Motor neuron (in vitro differentiated cells): ENCODE data around the gene NLRP1. TPM values are rescaled to one million over a fixed set of nuclear protein-coding genes. Genes with fewer than 3 reads are reported as not detected.
A peak's percentile ranks its signal among the peaks of the same experiment; 100 is the strongest.

Experiments
- ATAC-seq, 8 experiments: fragments of 200-7000 bp; cut with Tn5 transposase; replicated peaks in 6 of 8; 2 replicates each; pipeline ENCODE4 v1.8.0; 2021; ENCODE audit warnings: mild to moderate bottlenecking in 8 of 8, moderate library complexity in 8 of 8
- H3K27ac ChIP-seq, 2 donors: fragments of 250-450 bp; sonication (Bioruptor Pico); 2 replicates each; pipeline ENCODE4 v1.9.0; 2021; ENCODE audit warnings: antibody characterized with exemption in 2 of 2, mild to moderate bottlenecking in 2 of 2, moderate library complexity in 1 of 2
- H3K4me1 ChIP-seq, 2 donors: fragments of 250-450 bp; sonication (Bioruptor Pico); replicated peaks in 1 of 2; 2 replicates each; pipeline ENCODE4 v1.6.1; 2021; ENCODE audit warnings: antibody characterized with exemption in 2 of 2, mild to moderate bottlenecking in 2 of 2, moderate library complexity in 1 of 2
- H3K4me3 ChIP-seq, 5 donors: fragments of 250-450 bp; sonication (Bioruptor Pico); 2 replicates each; pipeline ENCODE4 v1.9.0; 2021; ENCODE audit warnings: antibody characterized with exemption in 5 of 5, mild to moderate bottlenecking in 5 of 5, moderate library complexity in 4 of 5
- WGBS, 10 experiments: fragments of 450-650 bp; shearing (Covaris generic); methylation state at CpG; one replicate each; pipeline ENCODE4 v1.0.0; 2022; 5-methylcytosine and 5-hydroxymethylcytosine counted together
- in situ Hi-C, 9 experiments: fragments of 400-800 bp; cut with MboI; loops; one replicate each; pipeline ENCODE4 v1.15.0; 2021; ENCODE audit warnings: low sequenced_read_pairs in 9 of 9, low pct_unique_long_range_greater_than_20kb in 2 of 9; ENCODE audit not compliant: unreplicated experiment in 9 of 9
- total RNA-seq, 8 experiments: library from RNA; unstranded; fragments of 300-600 nt; gene quantifications; 2 replicates each; pipeline versions ENCODE4 v1.2.3 to v1.2.4, GENCODE V29; 2022

Gene NLRP1
- total RNA-seq, 8 experiments from 2014 or later, result 8.4 to 993 (median 67.8) TPM

- ATAC-seq, result no peak
- in situ Hi-C loops, result no loop called here
- 60 to 100% (median 100%) methylated on average over 1 to 2 of the region's 2 CpGs; no CpG with 5 or more reads in 2 of the 10 experiments for WGBS, 10 experiments
- H3K4me1 ChIP-seq, result no peaks in the 10 kb centered on the region
- no peak overlapping the region for H3K4me3 ChIP-seq
- H3K27ac ChIP-seq, result no peak overlapping the region
Measured at GRCh38 chr17:5473906-5474305, 110.4 kb downstream of the NLRP1 start.

- H3K4me1 ChIP-seq, result peaks cover 0 to under 1% of the 10 kb centered on the region in 2 donors
- in situ Hi-C loops, result no loop called here
- WGBS, 10 experiments, result 68 to 100% (median 94%) methylated on average over 2 to 3 of the region's 3 CpGs
Measured at GRCh38 chr17:5472511-5472910, 111.8 kb downstream of the NLRP1 start.

GRCh38 chr17:5468075-5468473 is 116.2 kb downstream of the NLRP1 start:
- in situ Hi-C loops, result no loop called here
- ATAC-seq, result peak in 5 of 8 experiments; percentile 10 to 23 (median 20)
- peak overlapping the region; percentile 53 to 55 for H3K27ac ChIP-seq
- H3K4me3 ChIP-seq, result peak overlapping the region; percentile 56 to 91 (median 87)
- 0% methylated on average over 1 to 7 of the region's 17 CpGs; no CpG with 5 or more reads in 4 of the 10 experiments for WGBS, 10 experiments
- peaks cover 11 to 12% of the 10 kb centered on the region in 2 donors for H3K4me1 ChIP-seq

More at GRCh38 chr17:5472511-5472910, 111.8 kb downstream of the NLRP1 start:
- ATAC-seq, result no peak
- no peak overlapping the region for H3K4me3 ChIP-seq
- no peak overlapping the region for H3K27ac ChIP-seq

- 0 to 6% (median 0%) methylated on average over 2 to 5 of the region's 8 CpGs; no CpG with 5 or more reads in 4 of the 10 experiments for WGBS, 10 experiments
- in situ Hi-C loops, result no loop called here
- H3K27ac ChIP-seq, result peak overlapping the region in 1 of 2 donors; percentile 38
- H3K4me3 ChIP-seq, result peak overlapping the region; percentile 56 to 91 (median 87)
- peaks cover 11 to 12% of the 10 kb centered on the region in 2 donors for H3K4me1 ChIP-seq
- no peak for ATAC-seq
Measured at GRCh38 chr17:5467416-5467815, 116.9 kb downstream of the NLRP1 start.

GRCh38 chr17:5466295-5466694 is 118.0 kb downstream of the NLRP1 start:
- Histone ChIP-seq H3K27ac (no peak overlapping the region), H3K4me3 (no peak overlapping the region), H3K4me1 (peaks cover 11 to 12% of the 10 kb centered on the region in 2 donors)
- WGBS, 10 experiments, result 50 to 100% (median 80%) methylated on average over 1 to 4 of the region's 4 CpGs; no CpG with 5 or more reads in 1 of the 10 experiments
- in situ Hi-C loops, result no loop called here
- no peak for ATAC-seq

DNA sequence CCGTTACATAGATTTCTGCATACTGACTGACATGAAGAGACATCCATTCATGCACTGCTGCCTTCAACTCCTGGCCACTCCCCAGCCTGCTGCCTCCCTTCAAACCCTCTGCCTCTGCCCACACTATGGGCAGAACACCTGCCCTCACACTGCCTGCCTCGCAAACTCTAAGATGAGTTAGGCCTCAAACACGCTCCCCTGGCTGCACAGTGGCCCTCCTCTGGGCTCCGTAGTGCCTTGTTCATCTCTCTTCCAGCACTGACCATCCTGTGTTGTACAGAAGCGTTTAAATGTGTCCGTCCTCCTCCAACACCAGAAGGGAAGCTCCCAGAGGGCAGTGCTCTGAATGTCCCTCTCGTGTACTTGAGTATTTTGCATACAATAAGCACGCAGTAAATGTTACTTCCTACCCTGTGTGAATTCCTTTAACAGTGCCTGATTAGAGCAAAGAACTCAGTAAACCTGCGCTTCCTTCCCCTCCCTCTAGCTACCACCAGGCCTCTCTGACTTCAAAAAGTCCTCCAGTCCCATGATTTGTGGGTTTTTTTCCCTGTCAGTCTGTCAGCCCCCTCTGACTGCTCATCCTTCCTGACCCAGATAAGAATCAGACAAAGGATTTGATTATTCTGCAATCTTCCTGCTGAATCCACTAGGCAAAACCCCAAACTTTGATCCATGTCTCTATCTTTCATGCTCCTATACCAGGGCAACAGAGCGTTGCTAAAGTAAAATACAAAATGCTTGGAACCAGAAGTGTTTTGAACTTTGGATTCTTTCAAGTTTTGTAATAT is 119.4 kb downstream of the NLRP1 start:
- no peak for ATAC-seq
- Histone ChIP-seq H3K4me1 (peaks cover 11 to 12% of the 10 kb centered on the region in 2 donors), H3K27ac (no peak overlapping the region), H3K4me3 (no peak overlapping the region)
- 71 to 100% (median 88%) methylated on average over 2 to 9 of the region's 10 CpGs for WGBS, 10 experiments
- in situ Hi-C loops, result no loop called here

Other genes with a start within 250 kb of the NLRP1 start
- gene NUP88, start 164.8 kb downstream of the NLRP1 start, total RNA-seq, result 100 to 1,000 TPM in 2 of 8 experiments, 10 to 100 TPM in 6; 42.0 to 146 (median 64.9) TPM
- 100 to 1,000 TPM in 4 of 8 experiments, 10 to 100 TPM in 4; 54.7 to 126 (median 99.1) TPM for gene RPAIN, start 164.3 kb downstream of the NLRP1 start, total RNA-seq
- 100 to 1,000 TPM in 6 of 8 experiments, 10 to 100 TPM in 2; 92.1 to 408 (median 133) TPM for gene C1QBP, start 145.4 kb downstream of the NLRP1 start, total RNA-seq
- 10 to 100 TPM in 4 of 8 experiments, 1 to 10 TPM in 4; 6.6 to 34.9 (median 11.9) TPM for gene DHX33, start 115.5 kb downstream of the NLRP1 start, total RNA-seq
- gene DERL2, start 98.3 kb downstream of the NLRP1 start, total RNA-seq, result 10 to 100 TPM; 30.1 to 54.8 (median 40.2) TPM
- 10 to 100 TPM; 19.6 to 25.5 (median 21.1) TPM for gene MIS12, start 97.9 kb downstream of the NLRP1 start, total RNA-seq